ENCODE data around the gene ILDR2.

Gene ILDR2

GRCh38 chr1:166920561-166921475 lies 54.5 kb downstream of the ILDR2 start:
- H3K27me3 Mint-ChIP-seq = peaks cover 47% of the 10 kb centered on the region
- peak overlapping the region; percentile 36 for H3K4me3 Mint-ChIP-seq
- no peaks in the 10 kb centered on the region for H3K36me3 Mint-ChIP-seq (ENCODE audit: low read depth)
- no peak overlapping the region for H3K27ac Mint-ChIP-seq
- no peaks in the 10 kb centered on the region for H3K9me3 Mint-ChIP-seq
- no peak for DNase-seq
- H3K4me1 Mint-ChIP-seq (ENCODE audit: low read depth) = peaks cover 1% of the 10 kb centered on the region

- H3K36me3 Mint-ChIP-seq (ENCODE audit: low read depth) = no peaks in the 10 kb centered on the region
- DNase-seq = no peak
- H3K4me1 Mint-ChIP-seq (ENCODE audit: low read depth) = peaks cover 1% of the 10 kb centered on the region
Measured at GRCh38 chr1:166918956-166919316, 56.4 kb downstream of the ILDR2 start.

GRCh38 chr1:166918088-166918955 lies 57.0 kb downstream of the ILDR2 start:
- Mint-ChIP-seq H3K4me3 (no peak overlapping the region), H3K27me3 (peaks cover 47% of the 10 kb centered on the region), H3K27ac (no peak overlapping the region), H3K36me3 (ENCODE audit: low read depth) (no peaks in the 10 kb centered on the region), H3K4me1 (ENCODE audit: low read depth) (peaks cover 1% of the 10 kb centered on the region), H3K9me3 (no peaks in the 10 kb centered on the region)
- no peak for DNase-seq

More at GRCh38 chr1:166918956-166919316, 56.4 kb downstream of the ILDR2 start:
- H3K27ac Mint-ChIP-seq = no peak overlapping the region
- H3K4me3 Mint-ChIP-seq = no peak overlapping the region
- no peaks in the 10 kb centered on the region for H3K9me3 Mint-ChIP-seq
- peaks cover 47% of the 10 kb centered on the region for H3K27me3 Mint-ChIP-seq

GRCh38 chr1:166915941-166916340 lies 59.4 kb downstream of the ILDR2 start:
- H3K27ac Mint-ChIP-seq = no peak overlapping the region
- no peaks in the 10 kb centered on the region for H3K36me3 Mint-ChIP-seq (ENCODE audit: low read depth)
- peaks cover 2% of the 10 kb centered on the region for H3K4me1 Mint-ChIP-seq (ENCODE audit: low read depth)
- H3K4me3 Mint-ChIP-seq = no peak overlapping the region
- peaks cover 30% of the 10 kb centered on the region for H3K27me3 Mint-ChIP-seq
- no peak for DNase-seq
- H3K9me3 Mint-ChIP-seq = peaks cover 3% of the 10 kb centered on the region

GRCh38 chr1:166915042-166915441 lies 60.3 kb downstream of the ILDR2 start:
- H3K27me3 Mint-ChIP-seq = peaks cover 23% of the 10 kb centered on the region
- no peak overlapping the region for H3K4me3 Mint-ChIP-seq
- no peak for DNase-seq
- H3K27ac Mint-ChIP-seq = no peak overlapping the region
- peaks cover 3% of the 10 kb centered on the region for H3K9me3 Mint-ChIP-seq
- no peaks in the 10 kb centered on the region for H3K36me3 Mint-ChIP-seq (ENCODE audit: low read depth)
- H3K4me1 Mint-ChIP-seq (ENCODE audit: low read depth) = peaks cover 6% of the 10 kb centered on the region

GRCh38 chr1:166914111-166914510 lies 61.2 kb downstream of the ILDR2 start:
- Mint-ChIP-seq H3K9me3 (peaks cover 3% of the 10 kb centered on the region), H3K4me1 (ENCODE audit: low read depth) (peaks cover 6% of the 10 kb centered on the region), H3K4me3 (no peak overlapping the region), H3K27ac (no peak overlapping the region), H3K36me3 (ENCODE audit: low read depth) (no peaks in the 10 kb centered on the region), H3K27me3 (peaks cover 13% of the 10 kb centered on the region)
- no peak for DNase-seq

GRCh38 chr1:166911624-166912023 lies 63.7 kb downstream of the ILDR2 start:
- Mint-ChIP-seq H3K27ac (no peak overlapping the region), H3K36me3 (ENCODE audit: low read depth) (no peaks in the 10 kb centered on the region), H3K4me1 (ENCODE audit: low read depth) (peaks cover 6% of the 10 kb centered on the region), H3K9me3 (peaks cover 3% of the 10 kb centered on the region), H3K27me3 (no peaks in the 10 kb centered on the region), H3K4me3 (no peak overlapping the region)
- DNase-seq = no peak

- Mint-ChIP-seq H3K27me3 (no peaks in the 10 kb centered on the region), H3K4me1 (ENCODE audit: low read depth) (peaks cover 8% of the 10 kb centered on the region), H3K9me3 (peaks cover 3% of the 10 kb centered on the region), H3K4me3 (no peak overlapping the region), H3K36me3 (ENCODE audit: low read depth) (no peaks in the 10 kb centered on the region), H3K27ac (no peak overlapping the region)
- peak; percentile 63 for DNase-seq
Measured at GRCh38 chr1:166910396-166910994, 64.8 kb downstream of the ILDR2 start.

- peaks cover 8% of the 10 kb centered on the region for H3K4me1 Mint-ChIP-seq (ENCODE audit: low read depth)
- peaks cover 3% of the 10 kb centered on the region for H3K9me3 Mint-ChIP-seq
- H3K27me3 Mint-ChIP-seq = no peaks in the 10 kb centered on the region
- no peak for DNase-seq
- no peak overlapping the region for H3K4me3 Mint-ChIP-seq
- no peak overlapping the region for H3K27ac Mint-ChIP-seq
- H3K36me3 Mint-ChIP-seq (ENCODE audit: low read depth) = no peaks in the 10 kb centered on the region
Measured at GRCh38 chr1:166908942-166909341, 66.4 kb downstream of the ILDR2 start.

- Mint-ChIP-seq H3K4me3 (no peak overlapping the region), H3K4me1 (ENCODE audit: low read depth) (peaks cover 8% of the 10 kb centered on the region), H3K36me3 (ENCODE audit: low read depth) (no peaks in the 10 kb centered on the region), H3K27ac (no peak overlapping the region), H3K27me3 (no peaks in the 10 kb centered on the region), H3K9me3 (peaks cover 3% of the 10 kb centered on the region)
- no peak for DNase-seq
Measured at GRCh38 chr1:166907763-166908162, 67.6 kb downstream of the ILDR2 start.

GRCh38 chr1:166907051-166907450 lies 68.3 kb downstream of the ILDR2 start:
- H3K27me3 Mint-ChIP-seq = no peaks in the 10 kb centered on the region
- H3K4me3 Mint-ChIP-seq = no peak overlapping the region
- H3K36me3 Mint-ChIP-seq (ENCODE audit: low read depth) = no peaks in the 10 kb centered on the region
- peaks cover 3% of the 10 kb centered on the region for H3K9me3 Mint-ChIP-seq
- H3K4me1 Mint-ChIP-seq (ENCODE audit: low read depth) = peaks cover 10% of the 10 kb centered on the region
- DNase-seq = no peak
- no peak overlapping the region for H3K27ac Mint-ChIP-seq

GRCh38 chr1:166906647-166907046 lies 68.7 kb downstream of the ILDR2 start:
- H3K27ac Mint-ChIP-seq = no peak overlapping the region
- no peak overlapping the region for H3K4me3 Mint-ChIP-seq

GRCh38 chr1:166905900-166906299 lies 69.4 kb downstream of the ILDR2 start:
- Mint-ChIP-seq H3K36me3 (ENCODE audit: low read depth) (no peaks in the 10 kb centered on the region), H3K4me3 (no peak overlapping the region), H3K27ac (no peak overlapping the region), H3K4me1 (ENCODE audit: low read depth) (peaks cover 10% of the 10 kb centered on the region), H3K9me3 (no peaks in the 10 kb centered on the region), H3K27me3 (no peaks in the 10 kb centered on the region)
- no peak for DNase-seq

More at GRCh38 chr1:166906647-166907046, 68.7 kb downstream of the ILDR2 start:
- Mint-ChIP-seq H3K36me3 (ENCODE audit: low read depth) (no peaks in the 10 kb centered on the region), H3K4me1 (ENCODE audit: low read depth) (peaks cover 10% of the 10 kb centered on the region), H3K27me3 (no peaks in the 10 kb centered on the region), H3K9me3 (peaks cover 3% of the 10 kb centered on the region)
- no peak for DNase-seq

- Mint-ChIP-seq H3K9me3 (no peaks in the 10 kb centered on the region), H3K27ac (no peak overlapping the region)
Measured at GRCh38 chr1:166905136-166905535, 70.2 kb downstream of the ILDR2 start.

More at GRCh38 chr1:166905136-166905535, 70.2 kb downstream of the ILDR2 start:
- DNase-seq = no peak
- H3K4me3 Mint-ChIP-seq = no peak overlapping the region
- no peaks in the 10 kb centered on the region for H3K36me3 Mint-ChIP-seq (ENCODE audit: low read depth)
- H3K27me3 Mint-ChIP-seq = no peaks in the 10 kb centered on the region
- H3K4me1 Mint-ChIP-seq (ENCODE audit: low read depth) = peaks cover 4% of the 10 kb centered on the region
